Neutrophil (primary cell): ENCODE measurements around the gene TYSND1.

ENCODE experiments used
- H3K27ac ChIP-seq: fragments of 200-600 bp; sonication (generic); 2 replicates; pipeline ENCODE4 v1.5.1; 2016; ENCODE audit warnings: mild to moderate bottlenecking, moderate library complexity
- H3K27me3 ChIP-seq: fragments of 200-600 bp; sonication (generic); 2 replicates; pipeline ENCODE4 v1.6.0; 2016; ENCODE audit warnings: mild to moderate bottlenecking
- H3K36me3 ChIP-seq: fragments of 200-600 bp; sonication (generic); 2 replicates; pipeline ENCODE4 v1.5.1; 2017
- H3K4me1 ChIP-seq, 2 experiments: fragments of 200-600 bp in 1 of 2; sonication (generic) in 1 of 2; 1 replicate in 1 of 2; 2 replicates in 1 of 2; pipeline versions ENCODE4 v1.5.1 to v1.6.1; 2013 to 2016; ENCODE audit warnings: low read depth in 1 of 2, low read length in 1 of 2, mild to moderate bottlenecking in 1 of 2, moderate library complexity in 1 of 2; ENCODE audit not compliant: control insufficient read depth in 1 of 2, insufficient read depth in 1 of 2
- H3K4me3 ChIP-seq, 2 experiments: fragments of 200-600 bp in 1 of 2; sonication (generic) in 1 of 2; 1 replicate in 1 of 2; 2 replicates in 1 of 2; pipeline ENCODE4 v1.5.1; 2013 to 2016; ENCODE audit warnings: low read depth in 1 of 2, low read length in 1 of 2, mild to moderate bottlenecking in 1 of 2, moderate library complexity in 1 of 2
- H3K9me3 ChIP-seq: fragments of 200-600 bp; sonication (generic); 2 replicates; pipeline ENCODE4 v1.5.1; 2016
- CTCF ChIP-seq: fragments of 200-600 bp; sonication (generic); IDR thresholded peaks from 2 replicates; pipeline ENCODE4 v1.5.1; 2016; ENCODE audit warnings: antibody characterized with exemption

TYSND1 gene

GRCh38 chr10:70122742-70123141 lies 23.8 kb downstream of the TYSND1 start:
- no peak for TF ChIP-seq CTCF
- Histone ChIP-seq H3K4me1 (no peaks in the 10 kb centered on the region), H3K27me3 (no peaks in the 10 kb centered on the region), H3K36me3 (no peaks in the 10 kb centered on the region), H3K27ac (no peak overlapping the region), H3K9me3 (no peaks in the 10 kb centered on the region), H3K4me3 (no peak overlapping the region)

GRCh38 chr10:70121281-70121949 lies 25.1 kb downstream of the TYSND1 start:
- H3K36me3 ChIP-seq, result no peaks in the 10 kb centered on the region
- H3K27me3 ChIP-seq, result no peaks in the 10 kb centered on the region
- no peak for TF ChIP-seq CTCF
- H3K27ac ChIP-seq, result no peak overlapping the region
- no peaks in the 10 kb centered on the region for H3K4me1 ChIP-seq
- H3K9me3 ChIP-seq, result no peaks in the 10 kb centered on the region
- H3K4me3 ChIP-seq, result no peak overlapping the region

GRCh38 chr10:70120417-70120816 lies 26.1 kb downstream of the TYSND1 start:
- Histone ChIP-seq H3K4me1 (no peaks in the 10 kb centered on the region), H3K4me3 (no peak overlapping the region), H3K27ac (no peak overlapping the region), H3K9me3 (no peaks in the 10 kb centered on the region), H3K27me3 (no peaks in the 10 kb centered on the region), H3K36me3 (no peaks in the 10 kb centered on the region)
- no peak for TF ChIP-seq CTCF

GRCh38 chr10:70119623-70120022 lies 26.9 kb downstream of the TYSND1 start:
- H3K36me3 ChIP-seq, result no peaks in the 10 kb centered on the region

GRCh38 chr10:70119197-70119596 lies 27.3 kb downstream of the TYSND1 start:
- H3K27me3 ChIP-seq, result no peaks in the 10 kb centered on the region

More at GRCh38 chr10:70119623-70120022, 26.9 kb downstream of the TYSND1 start:
- no peaks in the 10 kb centered on the region for H3K9me3 ChIP-seq
- no peak overlapping the region for H3K4me3 ChIP-seq
- no peaks in the 10 kb centered on the region for H3K27me3 ChIP-seq
- TF ChIP-seq CTCF, result no peak
- H3K4me1 ChIP-seq, result no peaks in the 10 kb centered on the region
- H3K27ac ChIP-seq, result no peak overlapping the region

More at GRCh38 chr10:70119197-70119596, 27.3 kb downstream of the TYSND1 start:
- no peak for TF ChIP-seq CTCF
- H3K4me3 ChIP-seq, result no peak overlapping the region
- H3K36me3 ChIP-seq, result no peaks in the 10 kb centered on the region
- H3K4me1 ChIP-seq, result no peaks in the 10 kb centered on the region
- H3K27ac ChIP-seq, result no peak overlapping the region
- H3K9me3 ChIP-seq, result no peaks in the 10 kb centered on the region
